ENCODE results near the gene SLC37A3.
"Not testable (repeated sequence)": the region's sequence is repeated elsewhere in the genome, so short reads cannot be mapped to it uniquely, and the experiment has no call there.

Gene SLC37A3

GRCh38 chr7:140349144-140349771 is 49.1 kb downstream of the SLC37A3 start:
- no peak for DNase-seq (ENCODE audit: low read depth in 4 of 4, low spot score in 1 of 4)

GRCh38 chr7:140348161-140348849 is 50.0 kb downstream of the SLC37A3 start:
- no peak for DNase-seq (ENCODE audit: low read depth in 4 of 4, low spot score in 1 of 4)

- no peak for DNase-seq (ENCODE audit: low read depth in 4 of 4, low spot score in 1 of 4)
Observed at GRCh38 chr7:140347218-140347617, 51.1 kb downstream of the SLC37A3 start.

GRCh38 chr7:140345426-140345825 is 52.9 kb downstream of the SLC37A3 start:
- DNase-seq (ENCODE audit: low read depth in 4 of 4, low spot score in 1 of 4), result no peak

GRCh38 chr7:140342727-140343514 is 55.4 kb downstream of the SLC37A3 start:
- no peak for DNase-seq (ENCODE audit: low read depth in 4 of 4, low spot score in 1 of 4)

- DNase-seq (ENCODE audit: low read depth in 4 of 4, low spot score in 1 of 4), result not testable (repeated sequence)
Observed at GRCh38 chr7:140338959-140339358, 59.4 kb downstream of the SLC37A3 start.

- no peak for DNase-seq (ENCODE audit: low read depth in 4 of 4, low spot score in 1 of 4)
Observed at GRCh38 chr7:140334341-140335057, 63.8 kb downstream of the SLC37A3 start.

GRCh38 chr7:140333686-140334085 is 64.6 kb downstream of the SLC37A3 start:
- DNase-seq (ENCODE audit: low read depth in 4 of 4, low spot score in 1 of 4), result no peak

GRCh38 chr7:140333223-140333622 is 65.1 kb downstream of the SLC37A3 start:
- DNase-seq (ENCODE audit: low read depth in 4 of 4, low spot score in 1 of 4), result no peak

- DNase-seq (ENCODE audit: low read depth in 4 of 4, low spot score in 1 of 4), result no peak
Observed at GRCh38 chr7:140330595-140330994, 67.7 kb downstream of the SLC37A3 start.

GRCh38 chr7:140330128-140330527 is 68.2 kb downstream of the SLC37A3 start:
- DNase-seq (ENCODE audit: low read depth in 4 of 4, low spot score in 1 of 4), result no peak

- DNase-seq (ENCODE audit: low read depth in 4 of 4, low spot score in 1 of 4), result no peak
Observed at GRCh38 chr7:140327261-140327661, 71.1 kb downstream of the SLC37A3 start.

- peak in 2 of 4 experiments; percentile 13 to 28 for DNase-seq (ENCODE audit: low read depth in 4 of 4, low spot score in 1 of 4)
Observed at GRCh38 chr7:140326116-140326928, 72.0 kb downstream of the SLC37A3 start.

- DNase-seq (ENCODE audit: low read depth in 4 of 4, low spot score in 1 of 4), result no peak
Observed at GRCh38 chr7:140325600-140325999, 72.7 kb downstream of the SLC37A3 start.

- DNase-seq (ENCODE audit: low read depth in 4 of 4, low spot score in 1 of 4), result no peak
Observed at GRCh38 chr7:140324714-140325113, 73.6 kb downstream of the SLC37A3 start.

GRCh38 chr7:140322759-140323158 is 75.6 kb downstream of the SLC37A3 start:
- DNase-seq (ENCODE audit: low read depth in 4 of 4, low spot score in 1 of 4), result no peak

- not testable (repeated sequence) for DNase-seq (ENCODE audit: low read depth in 4 of 4, low spot score in 1 of 4)
Observed at GRCh38 chr7:140320078-140320477, 78.3 kb downstream of the SLC37A3 start.

- no peak for DNase-seq (ENCODE audit: low read depth in 4 of 4, low spot score in 1 of 4)
Observed at GRCh38 chr7:140317999-140318398, 80.3 kb downstream of the SLC37A3 start.

- DNase-seq (ENCODE audit: low read depth in 4 of 4, low spot score in 1 of 4), result no peak
Observed at GRCh38 chr7:140317597-140317996, 80.7 kb downstream of the SLC37A3 start.

GRCh38 chr7:140316165-140316661 is 82.1 kb downstream of the SLC37A3 start:
- peak in 1 of 4 experiments; percentile 25 for DNase-seq (ENCODE audit: low read depth in 4 of 4, low spot score in 1 of 4)

Data from stimulated activated CD4-positive, alpha-beta T cell treated with anti-CD3 and anti-CD28 coated beads, Interleukin-1b, Interleukin-23, amount 100 ng/mL, for 24 hours (primary cell).